HepG2 (cell line): Measurements from ENCODE around the gene GALC. TPM values are rescaled to one million over a fixed set of nuclear protein-coding genes. Genes with fewer than 3 reads are reported as not detected.

Source experiments
- ATAC-seq: fragments of 200-7000 bp; cut with Tn5 transposase; 3 replicates; pipeline ENCODE4 v1.9.1; 2020; ENCODE audit warnings: mild to moderate bottlenecking, moderate library complexity
- BruUV-seq: library from RNA; stranded (reverse); fragments of 400-500 nt; replicated peaks from 2 replicates; lab custom pipeline; 2021; lab: Mats Ljungman, UMichigan
- CTCF ChIA-PET: fragments of 300-600 bp; formaldehyde crosslinking; extraction: SDS; loops from one replicate; lab custom pipeline; 2021; ENCODE audit warnings: low total read pairs, inconsistent platforms, low intra/inter-chr PET ratio; lab: Yijun Ruan, JAX
- POLR2A ChIA-PET: fragments of 350-600 bp; sonication (Branson Sonifier 250); formaldehyde crosslinking; loops from one replicate; lab custom pipeline; 2020; ENCODE audit warnings: antibody characterized with exemption, inconsistent platforms; lab: Yijun Ruan, JAX
- DNase-seq: peaks from one replicate; pipeline ENCODE4 v3.0.0-alpha.2; 2015; ENCODE audit warnings: low spot score
- FAIRE-seq: peaks from 3 replicates; lab custom pipeline; 2011; peaks lifted over from hg19 to GRCh38; lab: Jason Lieb, UNC
- H2AFZ ChIP-seq: one replicate; pipeline ENCODE4 v1.6.1; 2011; ENCODE audit warnings: low read length, inconsistent platforms
- H3K27ac ChIP-seq: fragments of 300-600 bp; 3 replicates; pipeline ENCODE4 v1.8.0; 2011; ENCODE audit warnings: mixed run types, mild to moderate bottlenecking, mixed read lengths, low read length, inconsistent platforms; ENCODE audit not compliant: insufficient read depth; ENCODE audit errors: extremely low read length
- H3K27me3 ChIP-seq, 2 experiments: fragments of 200-600 bp in 1 of 2; 2 replicates in 1 of 2; 3 replicates in 1 of 2; pipeline versions ENCODE4 v1.6.0 to v1.8.0; 2011; ENCODE audit warnings: low read length in 2 of 2, mild to moderate bottlenecking in 2 of 2, moderate library complexity in 2 of 2, inconsistent platforms in 1 of 2; ENCODE audit not compliant: insufficient read depth in 2 of 2, control insufficient read depth in 1 of 2
- H3K36me3 ChIP-seq, 2 experiments: fragments of 200-600 bp in 1 of 2; replicated peaks in 1 of 2; 2 replicates in 1 of 2; 3 replicates in 1 of 2; pipeline versions ENCODE4 v1.5.1 to v1.8.0; 2011; ENCODE audit warnings: low read length in 2 of 2, inconsistent platforms in 1 of 2; ENCODE audit not compliant: insufficient read depth in 2 of 2, control insufficient read depth in 1 of 2
- H3K4me1 ChIP-seq: 2 replicates; pipeline ENCODE4 v1.5.1; 2012; ENCODE audit warnings: low read length, inconsistent platforms; ENCODE audit not compliant: insufficient read depth
- H3K4me2 ChIP-seq: 2 replicates; pipeline ENCODE4 v1.6.0; 2011; ENCODE audit warnings: low read depth, low read length, inconsistent platforms
- H3K4me3 ChIP-seq, 3 experiments: fragments of 200-600 bp in 1 of 3; sonication (generic), shearing (Covaris generic) in 1 of 3; replicated peaks in 1 of 3; 2 replicates each; pipeline ENCODE4 v1.5.1; 2011 to 2016; ENCODE audit warnings: low read length in 3 of 3, inconsistent platforms in 2 of 3, low read depth in 2 of 3, mild to moderate bottlenecking in 2 of 3, control low read depth in 1 of 3, mixed read lengths in 1 of 3; ENCODE audit not compliant: insufficient read depth in 1 of 3
- H3K79me2 ChIP-seq: one replicate; pipeline ENCODE4 v1.6.1; 2011; ENCODE audit warnings: low read length, inconsistent platforms; ENCODE audit not compliant: insufficient read depth
- H3K9ac ChIP-seq: 2 replicates; pipeline ENCODE4 v1.6.0; 2011; ENCODE audit warnings: mild to moderate bottlenecking, low read depth, low read length, inconsistent platforms; ENCODE audit not compliant: insufficient read depth
- H3K9me3 ChIP-seq: 2 replicates; pipeline ENCODE4 v1.5.1; 2012; ENCODE audit warnings: mild to moderate bottlenecking, low read length
- H4K20me1 ChIP-seq: 2 replicates; pipeline ENCODE4 v1.6.0; 2011; ENCODE audit warnings: inconsistent platforms, mild to moderate bottlenecking, low read length, moderate library complexity; ENCODE audit not compliant: insufficient read depth
- CHD4 ChIP-seq: fragments of 200-600 bp; sonication (generic); IDR thresholded peaks from 2 replicates; pipeline ENCODE4 v1.7.0; 2017; ENCODE audit warnings: mild to moderate bottlenecking, low read length, borderline replicate concordance
- MAFF ChIP-seq: IDR thresholded peaks from 2 replicates; pipeline ENCODE4 v1.6.1; 2011; ENCODE audit warnings: low read depth, low read length, improper control_type of control experiment
- MAFK ChIP-seq, 2 experiments: IDR thresholded peaks in 1 of 2; conservative IDR thresholded peaks in 1 of 2; 2 replicates each; pipeline ENCODE4 v1.6.1; 2011; ENCODE audit warnings: improper control_type of control experiment in 2 of 2, low read length in 2 of 2
- MXI1 ChIP-seq: IDR thresholded peaks from 3 replicates; pipeline ENCODE4 v1.6.1; 2012; ENCODE audit warnings: low read depth, low read length, inconsistent platforms, borderline replicate concordance
- NCOA2 ChIP-seq: sonication (generic); formaldehyde crosslinking; IDR thresholded peaks from 2 replicates; pipeline ENCODE4 v1.8.0; 2022; ENCODE audit warnings: inconsistent platforms
- STAT5B ChIP-seq: sonication (generic); formaldehyde crosslinking; IDR thresholded peaks from 2 replicates; pipeline ENCODE4 v1.4.0; 2020; ENCODE audit warnings: missing genetic modification reagents
- ZNF614 ChIP-seq: IDR thresholded peaks from 2 replicates; pipeline ENCODE4 v1.6.1; 2018; ENCODE audit warnings: missing biosample characterization, missing genetic modification reagents, inconsistent platforms, borderline replicate concordance
- WGBS: methylation state at CpG from one replicate; pipeline ENCODE4 v1.1.6; 2017; ENCODE audit warnings: low lambda C conversion rate; 5-methylcytosine and 5-hydroxymethylcytosine counted together
- in situ Hi-C: cut with HindIII; loops from 2 replicates; pipeline ENCODE4 v1.10.0; 2017; ENCODE audit warnings: low pct_unique_long_range_greater_than_20kb; ENCODE audit not compliant: extremely low pct_ligation_motif_present
- intact Hi-C: fragments of 100-400 bp; cut with micrococcal nuclease; formaldehyde crosslinking; loops from one replicate; pipeline ENCODE4 v1.10.0; 2022; ENCODE audit not compliant: unreplicated experiment
- polyA plus RNA-seq, 8 experiments: library from polyadenylated mRNA; depleted of rRNA in 3 of 8; stranded (reverse) in 7 of 8; unstranded in 1 of 8; fragments of >200 nt; fragmentation: Illumina TruSeq in 4 of 8; extraction: Trizol in 4 of 8; gene quantifications; 2 replicates each; pipeline versions ENCODE4 v1.2.1 to v1.2.3, GENCODE V29; 2011 to 2016; ENCODE audit warnings: low read depth in 4 of 8, missing spikeins in 1 of 8, mixed read lengths in 1 of 8; ENCODE audit not compliant: insufficient read depth in 1 of 8
- total RNA-seq, 5 experiments: library from RNA; depleted of rRNA; stranded (reverse); fragments of >200 nt; fragmentation: Illumina TruSeq; extraction: Trizol; gene quantifications; 2 replicates each; pipeline ENCODE4 v1.2.3, GENCODE V29; 2016; ENCODE audit warnings: low read depth in 1 of 5
- TF ChIP-seq, protein P1 (sequence below): sonication (generic); formaldehyde crosslinking; IDR thresholded peaks from 2 replicates; pipeline ENCODE4 v1.4.0; 2020; ENCODE audit warnings: low read depth, missing genetic modification reagents
- TF ChIP-seq, protein P2 (sequence below), 2 experiments: sonication (generic) in 1 of 2; formaldehyde crosslinking in 1 of 2; IDR thresholded peaks; 2 replicates each; pipeline versions ENCODE4 v1.4.0 to v1.6.1; 2018 to 2020; ENCODE audit warnings: missing genetic modification reagents in 2 of 2, borderline replicate concordance in 1 of 2, low read depth in 1 of 2, mild to moderate bottlenecking in 1 of 2, missing biosample characterization in 1 of 2
- TF ChIP-seq, protein P3 (sequence below): sonication (generic); formaldehyde crosslinking; IDR thresholded peaks from 2 replicates; pipeline ENCODE4 v1.9.0; 2022; ENCODE audit warnings: low read depth, missing genetic modification reagents

GALC gene
- total and polyA plus RNA-seq, 2 of the 13 experiments (the other 11 are each of a cell fraction or from before 2014, with no cell fraction given): not detected

DNA sequence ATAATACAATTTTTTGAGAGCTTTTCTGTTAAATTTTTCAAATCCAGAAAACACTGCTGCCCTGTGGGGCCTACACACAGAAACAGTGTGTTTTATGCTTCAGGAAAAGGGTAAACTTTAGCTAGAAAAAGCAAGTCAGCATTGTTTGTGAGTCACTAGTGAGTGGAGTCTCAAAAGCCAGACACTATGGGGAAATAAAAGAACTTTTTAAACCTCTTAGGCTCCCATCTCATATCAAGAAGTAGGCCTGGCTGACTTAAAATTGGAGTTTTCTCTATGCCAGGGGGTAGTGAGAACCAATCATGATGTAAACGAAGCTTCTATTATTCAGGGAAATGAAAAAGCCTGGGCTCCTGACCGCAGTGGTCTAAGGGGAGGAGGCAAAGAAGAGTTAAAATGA, 24.6 kb upstream of the GALC start:
- no peaks in the 10 kb centered on the region for H4K20me1 ChIP-seq
- no TSS peak for BruUV-seq
- H3K27me3 ChIP-seq: no peaks in the 10 kb centered on the region
- no peak overlapping the region for H3K9ac ChIP-seq
- no peak overlapping the region for H3K4me2 ChIP-seq
- H3K36me3 ChIP-seq: no peaks in the 10 kb centered on the region
- ChIA-PET CTCF (no interaction called here), POLR2A (no interaction called here)
- H3K27ac ChIP-seq: no peak overlapping the region
- 89% methylated on average over 2 of the region's 2 CpGs for WGBS
- intact Hi-C loops (loop anchor here (10.0 kb wide), 1 partner anchor 87 kb away; no protein-coding TSS in a partner anchor), in situ Hi-C loops (loop anchor here (25.0 kb wide), 1 partner anchor 370 kb away; the partner anchor contains the start of gene SPATA7)
- no peak for FAIRE-seq
- peaks cover 30% of the 10 kb centered on the region for H3K4me1 ChIP-seq
- DNase-seq: no peak
- no peaks in the 10 kb centered on the region for H3K79me2 ChIP-seq
- no peak for ATAC-seq
- 0 out of 2 replicates have a peak, but pooled peaks have one; percentile 12 for TF ChIP-seq MAFF
- peak; percentile 23 to 38; a peak in 1 of 4 replicates for TF ChIP-seq MAFK (conservative IDR thresholded peaks at IDR 0.05 in 1 of 2, IDR thresholded peaks at IDR 0.05 in 1 of 2; ENCODE audit: low read length in 2 of 2)
- no peak for TF ChIP-seq CHD4
- no peak overlapping the region for H2AFZ ChIP-seq
- no peaks in the 10 kb centered on the region for H3K9me3 ChIP-seq
- no peak overlapping the region for H3K4me3 ChIP-seq

DNA sequence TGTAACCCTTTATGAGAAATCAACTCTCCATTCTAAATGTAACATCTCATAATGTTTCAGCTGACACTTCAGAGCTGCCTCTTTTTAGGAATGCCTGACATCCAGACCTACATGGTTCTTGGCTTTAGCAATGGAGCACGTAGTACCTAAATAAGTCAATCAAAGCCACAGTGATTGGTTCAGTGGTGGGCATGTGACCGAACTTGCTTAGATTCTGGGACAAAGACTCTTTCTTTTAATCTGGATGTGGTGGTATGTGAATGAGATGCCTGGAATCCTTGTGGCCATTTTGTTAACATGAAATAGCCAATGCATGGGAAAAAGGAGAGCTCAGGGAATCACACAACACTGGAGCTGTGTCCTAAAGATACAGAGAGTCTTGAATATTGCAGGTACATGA, 23.8 kb upstream of the GALC start:
- ATAC-seq (no peak), DNase-seq (no peak), FAIRE-seq (no peak)
- ChIA-PET CTCF (no interaction called here), POLR2A (no interaction called here)
- H3K27ac ChIP-seq: no peak overlapping the region
- intact Hi-C loops: loop anchor here (10.0 kb wide), 1 partner anchor 88 kb away; no protein-coding TSS in a partner anchor
- no peaks in the 10 kb centered on the region for H3K9me3 ChIP-seq
- no peak overlapping the region for H3K4me2 ChIP-seq
- WGBS: 100% methylated on average over 2 of the region's 2 CpGs
- no peaks in the 10 kb centered on the region for H3K27me3 ChIP-seq
- H4K20me1 ChIP-seq: no peaks in the 10 kb centered on the region
- H2AFZ ChIP-seq: no peak overlapping the region
- peaks cover 22% of the 10 kb centered on the region for H3K4me1 ChIP-seq
- BruUV-seq: no TSS peak
- no peaks in the 10 kb centered on the region for H3K36me3 ChIP-seq
- in situ Hi-C loops: loop anchor here (25.0 kb wide), 1 partner anchor 371 kb away; the partner anchor contains the start of gene SPATA7
- no peaks in the 10 kb centered on the region for H3K79me2 ChIP-seq
- H3K4me3 ChIP-seq: no peak overlapping the region
- H3K9ac ChIP-seq: no peak overlapping the region
- TF ChIP-seq STAT5B (CRISPR knock-in tag): no peak
- TF ChIP-seq NCOA2 (CRISPR knock-in tag): no peak
- TF ChIP-seq, protein P1, sequence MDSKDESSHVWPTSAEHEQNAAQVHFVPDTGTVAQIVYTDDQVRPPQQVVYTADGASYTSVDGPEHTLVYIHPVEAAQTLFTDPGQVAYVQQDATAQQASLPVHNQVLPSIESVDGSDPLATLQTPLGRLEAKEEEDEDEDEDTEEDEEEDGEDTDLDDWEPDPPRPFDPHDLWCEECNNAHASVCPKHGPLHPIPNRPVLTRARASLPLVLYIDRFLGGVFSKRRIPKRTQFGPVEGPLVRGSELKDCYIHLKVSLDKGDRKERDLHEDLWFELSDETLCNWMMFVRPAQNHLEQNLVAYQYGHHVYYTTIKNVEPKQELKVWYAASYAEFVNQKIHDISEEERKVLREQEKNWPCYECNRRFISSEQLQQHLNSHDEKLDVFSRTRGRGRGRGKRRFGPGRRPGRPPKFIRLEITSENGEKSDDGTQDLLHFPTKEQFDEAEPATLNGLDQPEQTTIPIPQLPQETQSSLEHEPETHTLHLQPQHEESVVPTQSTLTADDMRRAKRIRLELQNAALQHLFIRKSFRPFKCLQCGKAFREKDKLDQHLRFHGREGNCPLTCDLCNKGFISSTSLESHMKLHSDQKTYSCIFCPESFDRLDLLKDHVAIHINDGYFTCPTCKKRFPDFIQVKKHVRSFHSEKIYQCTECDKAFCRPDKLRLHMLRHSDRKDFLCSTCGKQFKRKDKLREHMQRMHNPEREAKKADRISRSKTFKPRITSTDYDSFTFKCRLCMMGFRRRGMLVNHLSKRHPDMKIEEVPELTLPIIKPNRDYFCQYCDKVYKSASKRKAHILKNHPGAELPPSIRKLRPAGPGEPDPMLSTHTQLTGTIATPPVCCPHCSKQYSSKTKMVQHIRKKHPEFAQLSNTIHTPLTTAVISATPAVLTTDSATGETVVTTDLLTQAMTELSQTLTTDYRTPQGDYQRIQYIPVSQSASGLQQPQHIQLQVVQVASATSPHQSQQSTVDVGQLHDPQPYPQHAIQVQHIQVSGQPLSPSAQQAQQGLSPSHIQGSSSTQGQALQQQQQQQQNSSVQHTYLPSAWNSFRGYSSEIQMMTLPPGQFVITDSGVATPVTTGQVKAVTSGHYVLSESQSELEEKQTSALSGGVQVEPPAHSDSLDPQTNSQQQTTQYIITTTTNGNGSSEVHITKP (CRISPR knock-in tag): no peak
- TF ChIP-seq, protein P2, sequence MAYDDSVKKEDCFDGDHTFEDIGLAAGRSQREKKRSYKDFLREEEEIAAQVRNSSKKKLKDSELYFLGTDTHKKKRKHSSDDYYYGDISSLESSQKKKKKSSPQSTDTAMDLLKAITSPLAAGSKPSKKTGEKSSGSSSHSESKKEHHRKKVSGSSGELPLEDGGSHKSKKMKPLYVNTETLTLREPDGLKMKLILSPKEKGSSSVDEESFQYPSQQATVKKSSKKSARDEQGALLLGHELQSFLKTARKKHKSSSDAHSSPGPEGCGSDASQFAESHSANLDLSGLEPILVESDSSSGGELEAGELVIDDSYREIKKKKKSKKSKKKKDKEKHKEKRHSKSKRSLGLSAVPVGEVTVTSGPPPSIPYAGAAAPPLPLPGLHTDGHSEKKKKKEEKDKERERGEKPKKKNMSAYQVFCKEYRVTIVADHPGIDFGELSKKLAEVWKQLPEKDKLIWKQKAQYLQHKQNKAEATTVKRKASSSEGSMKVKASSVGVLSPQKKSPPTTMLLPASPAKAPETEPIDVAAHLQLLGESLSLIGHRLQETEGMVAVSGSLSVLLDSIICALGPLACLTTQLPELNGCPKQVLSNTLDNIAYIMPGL (CRISPR knock-in tag; IDR thresholded peaks at IDR 0.05; ENCODE audit: borderline replicate concordance in 1 of 2, low read depth in 1 of 2): no peak
- TF ChIP-seq, protein P3, sequence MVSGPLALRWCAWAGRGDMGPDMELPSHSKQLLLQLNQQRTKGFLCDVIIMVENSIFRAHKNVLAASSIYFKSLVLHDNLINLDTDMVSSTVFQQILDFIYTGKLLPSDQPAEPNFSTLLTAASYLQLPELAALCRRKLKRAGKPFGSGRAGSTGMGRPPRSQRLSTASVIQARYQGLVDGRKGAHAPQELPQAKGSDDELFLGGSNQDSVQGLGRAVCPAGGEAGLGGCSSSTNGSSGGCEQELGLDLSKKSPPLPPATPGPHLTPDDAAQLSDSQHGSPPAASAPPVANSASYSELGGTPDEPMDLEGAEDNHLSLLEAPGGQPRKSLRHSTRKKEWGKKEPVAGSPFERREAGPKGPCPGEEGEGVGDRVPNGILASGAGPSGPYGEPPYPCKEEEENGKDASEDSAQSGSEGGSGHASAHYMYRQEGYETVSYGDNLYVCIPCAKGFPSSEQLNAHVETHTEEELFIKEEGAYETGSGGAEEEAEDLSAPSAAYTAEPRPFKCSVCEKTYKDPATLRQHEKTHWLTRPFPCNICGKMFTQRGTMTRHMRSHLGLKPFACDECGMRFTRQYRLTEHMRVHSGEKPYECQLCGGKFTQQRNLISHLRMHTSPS (CRISPR knock-in tag): no peak
- no peak for TF ChIP-seq MXI1
- no peak for TF ChIP-seq ZNF614 (CRISPR knock-in tag)
